HG03196 (cell line): ENCODE data around the gene TLE3.

Experiments used
- ATAC-seq: cut with Tn5 transposase; IDR thresholded peaks from one replicate; pipeline ENCODE4 v1.9.1; 2021; ENCODE audit not compliant: unreplicated experiment

The TLE3 gene

DNA sequence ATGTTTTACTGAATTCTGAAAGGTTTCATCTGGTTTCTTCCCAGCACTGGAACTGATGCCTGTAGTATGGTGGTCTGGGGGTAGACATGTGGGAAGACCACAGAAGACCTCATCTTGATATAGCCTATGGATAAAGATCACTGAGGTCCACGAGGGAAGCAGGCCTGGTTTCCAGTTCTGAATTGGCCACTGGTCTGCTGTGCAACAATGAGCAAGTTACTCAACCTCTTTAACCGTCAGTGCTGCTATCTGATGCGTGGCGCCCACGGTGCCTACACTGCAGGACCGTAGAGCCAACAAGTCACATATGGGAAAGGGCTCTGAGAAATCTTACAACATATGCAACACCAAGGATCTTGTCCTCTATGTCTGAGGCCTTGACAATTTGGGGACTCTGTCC lies 13.3 kb downstream of the TLE3 start:
- ATAC-seq, result no peak

DNA sequence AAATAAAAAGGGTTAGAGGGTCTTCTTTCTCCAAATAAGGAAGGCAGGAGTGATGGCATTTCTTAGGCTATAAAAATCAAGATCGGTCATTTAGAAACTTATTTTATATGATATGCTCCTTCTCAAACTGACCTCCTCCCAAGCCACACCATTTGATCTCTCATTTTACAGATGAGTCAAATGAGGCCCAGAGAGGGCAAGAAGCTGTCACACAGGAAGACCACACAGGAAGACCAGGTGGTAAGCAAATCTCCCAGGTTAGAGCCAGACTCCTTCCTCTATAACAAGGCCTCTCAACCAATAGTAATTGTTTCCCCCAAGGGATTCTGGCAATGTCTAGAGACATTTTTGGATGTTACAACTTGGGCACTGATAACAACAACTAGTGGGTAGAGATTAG lies 13.8 kb downstream of the TLE3 start:
- ATAC-seq, result peak; percentile 59

DNA sequence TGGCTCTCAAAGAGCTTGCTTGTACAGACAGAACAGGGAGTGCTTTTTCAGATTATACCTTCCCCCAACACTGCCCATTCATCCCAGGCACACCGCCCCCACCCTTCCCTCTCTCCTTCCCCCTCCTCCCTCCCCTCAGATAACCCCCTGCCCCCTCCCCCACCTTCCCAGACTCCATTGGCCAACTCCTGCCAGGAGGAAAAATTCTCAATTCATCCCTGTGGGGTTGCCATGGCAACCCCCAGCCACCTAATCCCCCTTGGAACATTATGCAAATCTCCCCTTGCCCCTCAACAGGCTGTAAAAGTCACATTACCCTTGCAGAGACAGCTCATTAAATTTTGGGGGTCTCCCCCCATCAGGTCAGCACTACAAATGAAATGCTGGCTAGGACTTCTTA lies 14.3 kb downstream of the TLE3 start:
- no peak for ATAC-seq

DNA sequence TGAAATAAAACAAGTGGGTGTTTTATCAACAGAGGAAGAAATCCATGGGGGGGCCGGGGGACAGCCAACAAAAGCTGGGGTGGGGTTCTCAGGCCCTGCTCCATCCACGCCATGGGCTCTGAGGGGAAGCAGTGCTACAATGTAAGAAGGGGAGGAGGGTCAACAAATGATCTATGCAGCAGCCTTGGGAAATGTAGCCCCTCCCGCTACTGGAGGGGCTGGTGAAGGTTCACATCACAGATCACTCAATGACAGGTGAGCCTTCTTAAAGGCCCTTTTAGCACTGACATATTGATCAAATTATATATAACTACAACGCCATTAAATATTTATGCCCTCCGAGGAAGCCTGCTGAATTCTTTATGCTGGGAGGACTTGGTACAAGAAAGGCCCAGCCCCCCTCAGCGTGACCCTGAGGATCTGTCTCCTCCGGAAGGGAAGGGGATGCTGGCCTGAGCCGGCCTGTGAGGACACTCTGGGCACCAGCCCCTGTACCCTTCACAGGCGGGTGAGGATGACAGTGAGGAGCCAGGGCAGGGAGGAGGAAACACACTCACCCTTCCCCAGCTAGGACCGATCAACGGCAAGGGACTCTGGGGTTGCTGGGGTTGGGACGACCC lies 15.3 kb downstream of the TLE3 start:
- ATAC-seq, result no peak

DNA sequence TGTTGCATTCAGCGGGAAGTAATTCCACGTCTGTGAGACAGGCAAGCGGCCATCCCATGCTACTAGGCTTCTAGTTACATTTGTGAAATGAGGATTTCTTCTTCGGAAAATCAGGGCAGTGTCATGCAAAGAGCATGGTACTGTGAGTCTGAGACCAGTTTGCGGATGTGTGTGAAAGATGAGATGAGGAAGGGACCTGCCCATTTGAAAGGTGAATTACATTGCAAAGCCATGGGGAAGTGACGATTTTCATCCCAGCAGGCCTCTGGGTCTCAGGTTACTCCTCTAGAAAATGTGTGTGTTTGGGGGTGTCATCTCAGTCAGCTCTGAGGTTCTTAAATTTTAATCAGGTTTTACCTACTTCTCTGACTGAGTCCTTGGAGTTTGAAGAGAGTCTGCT lies 16.1 kb downstream of the TLE3 start:
- ATAC-seq, result no peak

DNA sequence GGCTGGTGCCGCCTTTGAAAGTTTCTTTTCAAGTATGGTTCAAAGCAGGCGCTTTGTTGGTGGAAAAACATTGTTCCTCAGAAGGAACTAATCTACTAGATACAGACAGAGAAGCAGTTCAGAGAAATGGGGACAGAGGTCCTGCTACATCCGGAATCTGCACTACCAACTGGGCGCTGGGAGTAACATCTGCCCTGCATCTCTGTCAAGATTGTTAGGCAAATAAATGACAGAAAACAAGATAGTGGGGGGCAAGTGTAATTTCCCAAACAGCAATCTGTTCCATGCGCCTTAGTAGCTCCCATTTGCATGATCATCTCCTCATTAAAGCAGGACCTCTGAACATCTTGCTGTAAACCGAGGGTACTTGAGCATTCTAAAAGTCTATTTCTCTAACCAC lies 17.4 kb downstream of the TLE3 start:
- no peak for ATAC-seq

DNA sequence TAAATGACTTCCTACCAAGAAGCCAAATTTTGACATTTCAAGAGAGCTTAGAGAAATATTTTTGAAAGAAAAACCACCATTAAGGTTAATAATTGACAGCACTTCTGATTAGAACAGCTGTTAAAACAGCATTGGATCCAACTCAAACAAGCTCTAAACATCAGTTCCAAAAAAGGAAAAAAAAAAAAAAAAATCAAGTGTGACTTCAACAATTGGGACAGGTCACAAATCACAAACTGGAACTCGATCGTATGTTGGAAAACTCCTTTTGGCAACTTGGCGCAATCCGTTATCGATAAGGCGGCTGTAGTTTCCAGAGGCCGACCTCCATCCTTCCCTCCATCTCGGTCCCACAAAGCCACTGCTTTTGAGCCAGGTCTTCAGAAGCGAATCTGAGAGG lies 17.8 kb downstream of the TLE3 start:
- no peak for ATAC-seq

DNA sequence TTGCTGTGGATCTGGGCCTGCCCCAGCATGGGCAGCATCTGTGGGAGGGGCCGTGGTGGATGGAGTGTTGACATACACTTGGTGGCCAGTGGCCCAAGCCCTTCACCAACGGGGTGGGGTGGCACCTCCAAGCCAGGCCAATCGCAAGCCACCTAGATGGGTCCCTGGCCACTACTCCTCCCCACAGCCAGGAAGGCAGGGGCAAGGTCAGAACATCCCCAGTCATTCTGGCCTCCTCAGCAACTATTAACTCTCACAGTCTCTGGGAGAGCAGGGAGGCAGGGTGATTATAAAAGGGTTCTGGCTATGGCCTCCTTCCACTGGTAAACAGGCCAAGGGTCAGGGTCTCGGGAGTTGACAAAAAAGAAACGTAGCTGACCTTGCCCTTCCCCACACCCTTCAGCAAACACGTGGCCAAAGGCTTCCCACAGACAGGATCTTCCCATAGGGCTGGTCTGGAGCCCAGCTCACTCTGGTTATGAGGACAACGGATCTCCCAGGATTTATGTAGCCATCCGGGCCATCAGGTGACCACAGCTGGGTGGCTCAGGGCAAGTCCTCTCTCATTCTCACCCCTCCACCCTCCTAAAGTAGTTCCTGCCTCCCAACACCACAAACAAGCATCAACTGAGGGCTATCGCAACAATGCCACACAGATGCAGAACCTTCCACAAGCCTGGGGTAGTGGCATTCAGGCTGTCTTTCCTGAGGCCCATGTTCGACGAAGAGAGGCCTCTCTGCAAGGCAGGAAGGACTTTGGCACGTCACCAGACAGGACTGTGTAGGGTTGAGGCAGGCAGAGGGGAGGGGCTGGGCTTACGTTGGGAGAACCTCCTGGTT lies 18.9 kb downstream of the TLE3 start:
- no peak for ATAC-seq

DNA sequence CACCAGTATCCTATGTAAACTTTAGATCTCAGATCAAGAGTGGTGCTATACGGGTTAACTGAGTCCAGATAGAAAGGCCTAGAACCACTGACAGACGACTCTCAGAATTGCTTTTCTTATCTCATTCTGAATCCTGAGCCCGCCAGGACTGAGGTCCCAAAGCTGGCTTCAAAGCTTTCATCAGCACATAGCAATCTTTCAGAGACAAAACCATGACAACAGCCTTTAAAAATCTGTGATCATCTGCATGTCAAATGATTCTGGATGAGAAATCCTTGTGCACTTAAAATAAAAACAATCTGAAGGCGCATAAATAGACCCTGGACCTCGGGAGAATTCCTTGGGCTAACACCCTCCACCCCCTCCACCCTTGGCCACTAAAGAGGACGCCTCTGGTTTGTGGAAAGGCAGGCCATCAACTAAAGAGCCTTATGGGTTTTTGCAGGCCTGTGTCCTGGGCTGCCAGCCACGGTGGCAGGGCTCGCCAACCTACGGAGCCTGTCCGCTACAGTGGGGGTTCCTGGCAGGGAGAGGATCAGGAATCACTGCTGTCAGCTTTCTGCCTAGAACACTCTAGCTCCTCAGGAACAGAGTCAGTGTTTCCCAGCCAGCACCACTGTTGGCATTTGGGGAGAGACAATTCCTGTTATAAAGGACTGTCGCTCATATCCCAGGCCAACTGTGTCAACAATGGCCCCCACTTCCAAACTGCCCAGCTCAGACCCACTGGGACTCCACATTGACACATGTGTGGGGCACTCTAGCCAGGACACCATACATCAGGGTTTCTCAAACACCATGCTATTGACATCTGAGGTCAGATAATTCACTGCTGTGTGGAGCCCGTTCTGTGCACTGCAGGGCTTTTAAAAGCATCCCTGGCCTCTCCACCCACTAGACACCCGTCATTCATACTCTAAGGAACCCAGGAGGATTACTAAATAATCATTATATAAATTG lies 20.2 kb downstream of the TLE3 start:
- ATAC-seq, result no peak

DNA sequence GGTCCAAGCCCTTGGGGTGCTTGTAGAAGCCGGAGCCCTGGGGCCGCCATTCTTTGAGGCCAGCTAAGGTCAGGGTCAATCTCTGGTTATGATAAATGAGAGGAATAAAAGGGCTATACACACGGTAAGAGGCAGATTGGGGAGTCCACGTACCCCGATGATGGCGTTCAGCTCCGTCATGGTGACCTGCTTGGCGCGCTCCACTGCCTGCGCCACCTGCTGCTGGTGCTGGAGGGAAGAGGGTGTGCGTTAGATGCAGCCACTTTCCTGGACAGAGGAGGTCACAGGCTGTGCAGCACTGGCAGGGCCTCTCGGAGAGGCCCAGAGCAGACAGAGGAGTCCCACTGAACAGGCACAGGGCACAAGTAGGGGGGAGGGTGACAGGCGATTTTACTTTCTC lies 23.3 kb downstream of the TLE3 start:
- no peak for ATAC-seq

DNA sequence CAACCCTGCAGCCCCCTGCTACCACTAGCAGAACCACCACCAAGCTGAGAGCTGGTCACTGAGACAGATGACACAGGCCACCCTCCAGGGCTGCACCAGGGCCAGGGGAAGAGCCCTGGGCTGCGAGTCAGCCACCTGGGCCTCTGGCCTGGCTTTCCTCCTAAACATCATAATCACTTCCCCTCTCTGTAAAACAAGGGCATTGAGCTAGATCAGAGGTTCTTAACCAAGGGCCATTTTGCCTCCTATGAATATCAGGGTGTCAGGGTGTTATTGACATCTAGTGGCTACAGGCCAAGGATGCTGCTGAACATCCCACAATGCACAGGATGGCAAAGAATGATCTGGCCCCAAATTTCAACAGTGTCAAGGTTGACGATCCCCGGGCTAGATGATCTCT lies 25.2 kb downstream of the TLE3 start:
- no peak for ATAC-seq

DNA sequence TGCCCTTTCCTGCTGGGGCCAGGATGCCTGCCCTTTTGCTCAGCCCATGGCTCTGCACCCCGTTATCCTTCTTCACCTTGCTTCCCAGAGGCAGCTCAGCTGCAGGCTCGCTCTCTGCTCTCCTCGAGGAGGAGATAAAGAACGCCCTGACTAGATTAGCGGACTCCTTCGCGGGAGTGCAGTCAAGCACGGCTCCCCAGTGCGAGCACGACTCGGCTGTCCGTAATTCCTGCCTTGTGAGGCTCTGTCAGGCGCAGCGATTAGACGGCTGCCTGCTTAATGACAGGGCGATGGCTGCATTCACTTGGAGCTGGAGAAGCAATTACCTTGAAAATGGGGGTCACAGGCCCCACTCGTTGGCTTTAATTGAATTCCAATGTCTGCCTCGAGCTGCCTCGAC lies 25.9 kb downstream of the TLE3 start:
- ATAC-seq, result no peak

DNA sequence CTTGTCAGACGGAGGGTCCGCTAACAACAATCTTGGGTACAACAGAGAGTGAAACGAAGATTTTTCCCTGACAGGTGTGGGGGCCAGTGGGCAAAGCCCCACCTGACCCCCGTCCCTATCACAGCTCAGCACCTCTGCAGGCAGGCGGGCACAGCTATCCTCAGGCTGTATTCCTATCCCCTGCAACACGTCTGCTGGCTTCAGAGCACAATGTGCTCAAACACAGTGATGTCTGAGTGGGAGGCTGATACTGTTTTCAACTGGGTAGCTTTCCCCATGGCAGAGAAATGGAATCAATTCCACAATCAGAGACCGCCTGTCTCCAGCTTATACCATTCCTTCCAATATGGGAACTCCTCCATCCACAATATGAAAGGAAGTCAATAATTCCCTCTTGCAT lies 28.0 kb downstream of the TLE3 start:
- ATAC-seq, result no peak

DNA sequence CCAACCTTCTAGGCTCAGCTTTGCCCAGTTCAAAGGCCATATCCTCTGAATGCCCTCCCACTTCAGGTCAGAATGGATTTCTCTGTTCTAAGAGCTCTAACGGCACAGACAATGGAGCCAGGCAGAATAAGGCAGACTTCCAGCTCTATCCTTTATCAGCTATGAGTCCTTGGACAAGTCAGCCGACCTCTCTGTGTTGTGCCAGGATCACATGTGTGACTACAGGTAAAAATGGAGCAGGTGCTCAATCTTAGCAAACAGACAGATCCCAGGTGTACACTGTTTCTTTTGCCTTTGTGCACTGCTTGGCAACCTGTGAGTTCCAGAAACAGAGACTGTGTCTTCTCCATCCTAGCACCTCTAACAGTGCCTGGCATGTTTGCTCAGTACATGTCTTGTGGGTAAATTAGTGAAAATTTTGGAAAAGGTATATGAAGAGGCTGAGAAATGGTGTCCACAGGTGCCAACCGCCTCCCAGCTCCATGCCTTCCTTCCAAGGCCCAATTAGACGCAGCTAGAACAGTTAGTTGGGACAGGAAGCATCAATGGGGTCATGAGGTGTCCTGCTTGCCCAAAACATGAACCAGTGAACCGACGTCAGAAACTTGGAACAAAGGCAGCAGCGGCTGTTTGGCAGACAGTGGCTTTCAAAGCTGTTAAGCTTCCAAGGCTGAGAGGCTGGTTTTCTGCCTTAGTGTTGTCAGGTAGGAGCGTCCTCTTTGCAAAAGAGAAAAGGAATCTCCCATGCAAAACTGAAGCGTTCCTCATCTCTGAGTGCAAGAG lies 28.7 kb downstream of the TLE3 start:
- no peak for ATAC-seq

DNA sequence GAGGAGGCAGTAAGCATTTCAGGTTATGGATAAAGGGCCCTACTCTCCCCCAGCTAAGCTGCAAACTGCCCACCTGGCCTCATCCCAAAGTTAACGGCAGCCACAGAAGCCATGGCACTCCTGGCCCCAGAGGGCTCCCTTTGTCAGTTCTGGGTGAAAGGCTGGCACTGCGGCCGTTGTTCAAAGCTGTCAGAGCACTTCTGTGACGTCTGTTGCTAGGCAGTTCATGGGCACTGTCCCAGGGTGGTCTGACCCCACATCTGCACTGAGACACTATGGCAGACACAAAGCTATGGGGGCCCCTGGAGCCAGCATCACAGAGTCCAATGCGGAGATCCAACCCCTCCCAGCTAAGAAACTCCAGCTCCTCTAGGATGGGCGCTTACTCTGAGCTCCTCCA lies 30.0 kb downstream of the TLE3 start:
- ATAC-seq, result no peak

DNA sequence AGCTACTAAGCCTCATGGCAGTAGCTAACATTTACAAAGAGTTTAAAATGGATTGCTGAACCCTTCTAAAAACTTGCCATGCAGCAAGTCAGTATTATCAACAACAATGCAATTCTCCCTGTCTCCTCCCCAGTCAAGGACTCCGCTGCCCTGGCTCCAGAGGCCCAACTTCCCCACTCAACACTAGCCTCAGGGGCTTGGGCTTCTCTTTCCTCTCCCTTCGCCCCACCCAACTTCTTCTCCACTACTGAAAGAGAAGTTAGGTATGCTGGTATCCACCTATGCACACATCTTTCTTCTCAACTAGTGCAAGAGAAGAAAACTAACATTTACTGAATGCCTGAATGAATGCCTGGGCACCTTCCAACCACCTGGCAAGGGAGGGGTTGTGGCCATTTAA lies 30.7 kb downstream of the TLE3 start:
- no peak for ATAC-seq

DNA sequence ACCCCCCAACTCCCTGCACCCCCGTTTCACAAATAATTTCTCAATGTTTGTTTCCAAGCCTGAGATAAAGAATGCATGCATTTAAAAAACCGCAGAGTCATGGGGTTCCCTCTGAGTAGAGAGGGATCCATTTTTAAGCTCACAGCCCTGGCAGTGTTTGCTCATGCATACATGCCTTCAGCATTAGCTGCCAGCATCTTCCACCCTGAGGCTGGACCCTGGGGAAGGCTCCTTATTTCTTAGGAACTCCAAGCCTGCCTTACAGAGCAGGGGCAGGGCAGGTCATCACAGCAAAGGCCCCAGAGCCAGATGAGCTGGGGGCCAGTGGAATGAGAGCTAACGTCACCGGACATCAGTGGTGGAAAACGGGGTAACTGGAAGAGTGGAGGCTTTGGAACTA lies 31.3 kb downstream of the TLE3 start:
- ATAC-seq, result no peak

DNA sequence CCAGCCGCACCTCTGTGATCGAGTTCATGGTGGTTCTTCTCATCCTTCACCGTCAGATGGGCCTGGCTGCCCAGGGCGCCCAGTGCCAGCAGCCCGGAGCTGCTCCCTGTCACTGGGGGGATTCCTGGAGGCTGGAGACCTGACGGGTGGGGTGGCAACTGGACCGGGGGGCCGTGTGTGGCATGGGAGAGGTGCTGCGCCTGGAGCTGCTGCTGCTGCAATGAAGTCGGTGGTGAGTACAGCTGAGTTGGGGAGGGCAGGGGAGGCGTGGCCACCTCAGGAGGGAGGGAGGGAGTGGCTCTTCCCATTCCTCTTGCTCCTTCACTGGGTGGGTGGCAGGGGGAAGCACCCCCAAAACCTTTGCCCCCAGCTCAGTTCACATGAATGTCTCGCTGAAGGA lies 31.7 kb downstream of the TLE3 start:
- no peak for ATAC-seq

DNA sequence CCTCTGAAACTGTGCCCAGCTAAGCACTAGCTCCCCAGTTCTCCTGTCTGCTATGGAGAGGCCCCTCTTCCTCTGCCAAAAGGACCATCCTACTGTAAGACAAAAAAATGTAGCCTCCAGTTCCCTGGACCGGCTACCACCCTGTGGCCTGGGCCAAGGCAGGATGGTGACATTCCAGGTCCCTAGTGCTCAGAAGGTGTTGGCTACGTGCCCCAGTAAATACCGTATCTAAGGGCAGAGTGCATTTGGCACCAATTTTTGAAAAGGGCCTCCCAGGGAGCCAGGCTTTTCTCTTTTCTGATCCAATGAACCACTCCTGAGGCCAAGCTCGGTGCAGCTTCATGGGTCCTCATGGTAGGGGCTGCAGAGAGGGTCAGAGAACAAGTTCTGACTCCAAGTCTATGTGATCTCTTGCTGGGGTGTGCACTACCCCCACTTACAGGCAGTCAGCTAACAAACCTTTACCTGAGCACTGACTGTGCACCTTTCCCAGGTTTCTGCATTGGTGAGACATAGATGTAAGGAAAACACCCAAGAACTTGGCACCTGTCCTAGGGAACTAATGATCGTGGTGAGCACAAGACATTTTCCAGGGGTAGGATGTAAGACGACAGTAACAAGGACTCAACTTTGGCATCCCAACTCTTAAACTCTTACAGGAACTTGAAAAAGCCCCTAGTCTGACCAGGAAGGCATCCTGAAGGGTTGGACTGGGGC lies 32.6 kb downstream of the TLE3 start:
- no peak for ATAC-seq

DNA sequence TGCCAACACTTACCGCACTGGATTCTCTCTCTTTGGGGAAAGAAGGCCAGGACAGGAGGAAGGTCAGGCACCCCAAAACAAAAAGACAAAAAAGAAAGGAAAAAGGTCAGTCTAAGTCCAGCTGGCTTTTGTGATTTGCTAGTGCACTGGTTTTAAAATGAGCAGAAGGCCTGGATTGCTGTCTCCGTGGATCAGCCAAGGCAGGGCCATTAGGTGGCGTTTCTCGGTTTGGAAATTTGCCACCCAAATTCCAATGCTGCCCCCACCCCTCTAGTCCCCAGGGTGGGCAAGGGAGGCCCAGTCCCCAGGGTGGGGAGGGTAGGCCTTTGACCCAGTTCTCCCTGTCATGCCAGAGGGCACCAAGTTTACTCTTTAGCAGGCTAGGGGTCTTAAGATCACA lies 33.3 kb downstream of the TLE3 start:
- ATAC-seq, result no peak
